Osteoblast (primary cell): ENCODE data around the gene ANKRD34A. TPM values are rescaled to one million over a fixed set of nuclear protein-coding genes. Genes with fewer than 3 reads are reported as not detected.

Source experiments
- DNase-seq: peaks from one replicate; pipeline ENCODE4 v3.0.0; 2011; ENCODE audit warnings: low spot score, mixed read lengths; ENCODE audit not compliant: insufficient read length; ENCODE audit errors: missing footprints
- H2AFZ ChIP-seq: 2 replicates; pipeline ENCODE4 v1.6.0; 2011; ENCODE audit warnings: mild to moderate bottlenecking, low read length
- H3K27ac ChIP-seq: 2 replicates; pipeline ENCODE4 v1.5.1; 2011; ENCODE audit warnings: mild to moderate bottlenecking, low read depth, low read length, moderate library complexity
- H3K27me3 ChIP-seq: 2 replicates; pipeline ENCODE4 v1.6.0; 2012; ENCODE audit warnings: mild to moderate bottlenecking, control low read depth, inconsistent platforms, low read length, moderate library complexity; ENCODE audit not compliant: insufficient read depth
- H3K36me3 ChIP-seq: 2 replicates; pipeline ENCODE4 v1.5.1; 2011; ENCODE audit warnings: mild to moderate bottlenecking, low read length, control low read depth, moderate library complexity; ENCODE audit not compliant: insufficient read depth
- H3K4me1 ChIP-seq: 2 replicates; pipeline ENCODE4 v1.5.1; 2011; ENCODE audit warnings: mild to moderate bottlenecking, low read length, control low read depth, moderate library complexity; ENCODE audit not compliant: insufficient read depth
- H3K4me2 ChIP-seq: 2 replicates; pipeline ENCODE4 v1.6.0; 2011; ENCODE audit warnings: mild to moderate bottlenecking, low read length; ENCODE audit not compliant: insufficient read depth
- H3K4me3 ChIP-seq: fragments of 200-600 bp; sonication (generic); 3 replicates; pipeline ENCODE4 v1.5.1; 2012; ENCODE audit warnings: mild to moderate bottlenecking, low read length, inconsistent platforms; ENCODE audit not compliant: insufficient read depth
- H3K79me2 ChIP-seq: 2 replicates; pipeline ENCODE4 v1.6.0; 2012; ENCODE audit warnings: mild to moderate bottlenecking, low read length, control low read depth, inconsistent platforms; ENCODE audit not compliant: insufficient read depth
- H3K9me3 ChIP-seq: 2 replicates; pipeline ENCODE4 v1.5.1; 2011; ENCODE audit warnings: low read depth, low read length, control low read depth
- H4K20me1 ChIP-seq: 2 replicates; pipeline ENCODE4 v1.6.0; 2012; ENCODE audit warnings: mild to moderate bottlenecking, low read length, control low read depth; ENCODE audit not compliant: insufficient read depth
- CTCF ChIP-seq: IDR thresholded peaks from 2 replicates; pipeline ENCODE4 v1.5.1; 2011; ENCODE audit warnings: mild to moderate bottlenecking, low read depth, low read length, moderate library complexity; ENCODE audit errors: extremely low read depth
- total RNA-seq: library from RNA; depleted of rRNA; stranded (reverse); fragments of >200 nt; gene quantifications from 2 replicates; pipeline ENCODE4 v1.2.3, GENCODE V29; 2012

ANKRD34A gene
- total RNA-seq, 1 donor = 1.1 TPM

GRCh38 chr1:145988773-145989172 is 24.4 kb upstream of the ANKRD34A start:
- TF ChIP-seq CTCF = no peak
- H3K27ac ChIP-seq = no peak overlapping the region
- no peaks in the 10 kb centered on the region for H3K9me3 ChIP-seq
- H3K27me3 ChIP-seq = no peaks in the 10 kb centered on the region
- H3K4me3 ChIP-seq = no peak overlapping the region
- H3K4me2 ChIP-seq = no peak overlapping the region
- H3K36me3 ChIP-seq = peaks cover 18% of the 10 kb centered on the region
- H3K4me1 ChIP-seq = peaks cover 26% of the 10 kb centered on the region
- H2AFZ ChIP-seq = no peak overlapping the region
- H4K20me1 ChIP-seq = peaks cover 18% of the 10 kb centered on the region
- peaks cover 14% of the 10 kb centered on the region for H3K79me2 ChIP-seq
- no peak for DNase-seq

- DNase-seq = no peak
- Histone ChIP-seq H4K20me1 (peaks cover 10% of the 10 kb centered on the region), H3K36me3 (peaks cover 9% of the 10 kb centered on the region), H3K27ac (no peak overlapping the region), H2AFZ (no peak overlapping the region), H3K4me3 (no peak overlapping the region), H3K4me2 (no peak overlapping the region), H3K27me3 (no peaks in the 10 kb centered on the region), H3K9me3 (no peaks in the 10 kb centered on the region), H3K79me2 (peaks cover 6% of the 10 kb centered on the region), H3K4me1 (peaks cover 18% of the 10 kb centered on the region)
- TF ChIP-seq CTCF = no peak
Observed at GRCh38 chr1:145987926-145988325, 23.6 kb upstream of the ANKRD34A start.

- DNase-seq = no peak
- H2AFZ ChIP-seq = no peak overlapping the region
- H3K27me3 ChIP-seq = no peaks in the 10 kb centered on the region
- H3K27ac ChIP-seq = no peak overlapping the region
- no peak for TF ChIP-seq CTCF
- no peaks in the 10 kb centered on the region for H3K9me3 ChIP-seq
- H3K4me1 ChIP-seq = peaks cover 14% of the 10 kb centered on the region
- H3K36me3 ChIP-seq = no peaks in the 10 kb centered on the region
- no peak overlapping the region for H3K4me2 ChIP-seq
- no peak overlapping the region for H3K4me3 ChIP-seq
- no peaks in the 10 kb centered on the region for H3K79me2 ChIP-seq
- no peaks in the 10 kb centered on the region for H4K20me1 ChIP-seq
Observed at GRCh38 chr1:145986551-145986950, 22.2 kb upstream of the ANKRD34A start.

- no peak overlapping the region for H3K4me3 ChIP-seq
- no peak for TF ChIP-seq CTCF
- no peaks in the 10 kb centered on the region for H3K36me3 ChIP-seq
- no peaks in the 10 kb centered on the region for H3K9me3 ChIP-seq
- peak overlapping the region; percentile 53 for H2AFZ ChIP-seq
- H3K79me2 ChIP-seq = no peaks in the 10 kb centered on the region
- H3K4me1 ChIP-seq = peaks cover 14% of the 10 kb centered on the region
- no peak for DNase-seq
- peak overlapping the region; percentile 64 for H3K4me2 ChIP-seq
- peak overlapping the region; percentile 56 for H3K27ac ChIP-seq
- no peaks in the 10 kb centered on the region for H3K27me3 ChIP-seq
- H4K20me1 ChIP-seq = no peaks in the 10 kb centered on the region
Observed at GRCh38 chr1:145985502-145986439, 21.4 kb upstream of the ANKRD34A start.
